ENCODE measurements around the gene STMN1. TPM values are rescaled to one million over a fixed set of nuclear protein-coding genes. Genes with fewer than 3 reads are reported as not detected.

The STMN1 gene
- total RNA-seq, 1 donor, result 34.7 TPM

DNA sequence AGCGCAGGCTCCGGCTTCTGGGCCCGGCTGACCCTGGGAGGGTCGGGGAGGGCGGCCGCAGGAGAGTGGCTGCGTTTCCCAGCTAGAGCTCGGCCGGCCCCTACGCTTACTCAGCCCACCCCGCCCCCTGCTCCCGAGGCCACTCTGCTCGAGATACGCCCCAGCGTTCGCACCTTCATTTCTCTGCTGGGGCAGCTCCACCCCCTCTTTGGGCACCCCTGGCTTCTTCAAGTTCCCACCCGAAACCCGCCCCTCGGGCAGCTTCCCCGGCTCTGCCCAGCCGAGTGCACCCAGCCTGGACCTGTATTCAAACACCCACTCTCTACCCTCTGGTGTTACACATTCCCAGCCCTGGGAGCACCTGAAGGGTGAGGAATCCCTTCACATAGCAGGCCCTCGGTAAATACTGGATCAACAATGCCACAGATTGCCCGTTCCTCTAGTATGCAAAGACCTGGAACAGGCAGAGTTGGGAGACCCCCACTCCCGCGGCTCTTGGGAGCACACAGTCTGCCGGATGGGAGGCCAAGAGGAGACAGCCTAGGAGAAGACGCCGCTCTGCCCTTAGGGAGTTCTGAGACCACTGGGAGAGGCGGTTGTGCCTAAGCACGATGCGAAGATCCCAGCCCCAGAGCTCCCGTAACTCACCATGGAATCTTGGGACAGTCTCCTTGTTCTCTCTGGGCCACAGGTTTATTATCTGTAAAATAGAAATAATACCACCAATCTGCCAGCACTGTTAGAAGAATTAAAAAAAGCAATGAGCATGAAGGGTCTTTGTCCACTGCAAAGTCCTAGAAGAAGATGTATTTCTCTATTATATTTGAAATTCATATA, 30.1 kb downstream of the STMN1 start:
- Histone ChIP-seq H3K4me1 (ENCODE audit: insufficient read depth, low read length) (peaks cover 17% of the 10 kb centered on the region), H3K4me3 (ENCODE audit: insufficient read depth, low read length) (peak overlapping the region; percentile 80), H3K9me3 (ENCODE audit: low read depth, low read length) (no peaks in the 10 kb centered on the region), H3K4me2 (ENCODE audit: insufficient read depth, low read length) (peak overlapping the region; percentile 79), H3K79me2 (ENCODE audit: insufficient read depth, low read length) (peaks cover 32% of the 10 kb centered on the region), H4K20me1 (ENCODE audit: insufficient read depth, low read length) (peaks cover 8% of the 10 kb centered on the region), H3K27me3 (ENCODE audit: insufficient read depth, low read length) (no peaks in the 10 kb centered on the region), H3K36me3 (ENCODE audit: insufficient read depth, low read length) (peaks cover 2% of the 10 kb centered on the region), H2AFZ (ENCODE audit: low read length) (peak overlapping the region; percentile 72), H3K27ac (ENCODE audit: low read depth, low read length) (no peak overlapping the region)
- DNase-seq (ENCODE audit: insufficient read length, low spot score, missing footprints), result peak; percentile 68
- TF ChIP-seq, protein P1, sequence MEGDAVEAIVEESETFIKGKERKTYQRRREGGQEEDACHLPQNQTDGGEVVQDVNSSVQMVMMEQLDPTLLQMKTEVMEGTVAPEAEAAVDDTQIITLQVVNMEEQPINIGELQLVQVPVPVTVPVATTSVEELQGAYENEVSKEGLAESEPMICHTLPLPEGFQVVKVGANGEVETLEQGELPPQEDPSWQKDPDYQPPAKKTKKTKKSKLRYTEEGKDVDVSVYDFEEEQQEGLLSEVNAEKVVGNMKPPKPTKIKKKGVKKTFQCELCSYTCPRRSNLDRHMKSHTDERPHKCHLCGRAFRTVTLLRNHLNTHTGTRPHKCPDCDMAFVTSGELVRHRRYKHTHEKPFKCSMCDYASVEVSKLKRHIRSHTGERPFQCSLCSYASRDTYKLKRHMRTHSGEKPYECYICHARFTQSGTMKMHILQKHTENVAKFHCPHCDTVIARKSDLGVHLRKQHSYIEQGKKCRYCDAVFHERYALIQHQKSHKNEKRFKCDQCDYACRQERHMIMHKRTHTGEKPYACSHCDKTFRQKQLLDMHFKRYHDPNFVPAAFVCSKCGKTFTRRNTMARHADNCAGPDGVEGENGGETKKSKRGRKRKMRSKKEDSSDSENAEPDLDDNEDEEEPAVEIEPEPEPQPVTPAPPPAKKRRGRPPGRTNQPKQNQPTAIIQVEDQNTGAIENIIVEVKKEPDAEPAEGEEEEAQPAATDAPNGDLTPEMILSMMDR (IDR thresholded peaks at IDR 0.05; ENCODE audit: extremely low read depth, low read depth, low read length), result no peak

DNA sequence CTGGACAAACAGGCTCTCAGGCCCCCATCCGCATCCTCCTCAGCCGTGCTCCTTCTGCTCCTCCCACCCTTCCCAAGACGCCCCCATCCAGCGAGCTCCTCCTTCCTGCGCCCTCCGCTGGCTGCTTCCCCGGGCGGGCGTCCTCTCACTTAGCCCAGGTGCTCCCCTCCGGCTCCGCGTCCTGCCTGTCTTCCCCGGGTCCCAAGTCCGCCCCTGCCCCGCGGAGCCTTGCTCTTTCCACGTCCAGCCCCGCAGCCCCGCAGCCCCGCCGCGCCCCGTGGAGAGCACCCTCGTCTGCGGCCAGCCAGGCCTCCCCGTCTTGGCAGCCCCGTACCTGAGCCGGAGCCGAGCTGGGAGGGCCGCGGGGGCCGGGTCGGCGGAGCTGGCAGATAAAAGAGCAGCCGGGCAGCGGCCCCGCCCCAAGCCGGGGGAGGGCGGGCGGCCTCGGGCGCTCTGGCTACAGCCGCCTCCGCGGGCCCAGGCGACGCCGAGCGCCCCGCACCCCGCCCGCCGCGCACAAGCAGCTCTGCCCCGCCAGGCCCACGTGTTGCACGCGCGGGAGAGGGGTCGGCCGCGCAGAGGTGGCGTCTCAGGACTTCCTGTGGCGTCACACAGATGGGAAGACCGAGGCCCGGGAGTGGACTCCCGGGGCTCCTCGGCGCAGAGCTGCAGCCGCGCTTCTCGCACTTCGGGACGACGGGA, 30.9 kb downstream of the STMN1 start, which contains the start of gene PAQR7:
TSS of gene PAQR7 (minus strand) at position 555 of the 702 bp plus-strand sequence. CDS start 11,869 bp downstream, outside the sequence.
- peak within 1 kb of the TSS; percentile 80 for H2AFZ ChIP-seq (ENCODE audit: low read length)
- peak; percentile 95 for DNase-seq (ENCODE audit: insufficient read length, low spot score, missing footprints)
- peaks cover 12% of the 10 kb centered on the region for H4K20me1 ChIP-seq (ENCODE audit: insufficient read depth, low read length)
- H3K4me3 ChIP-seq (ENCODE audit: insufficient read depth, low read length), result peak within 1 kb of the TSS; percentile 80
- H3K27me3 ChIP-seq (ENCODE audit: insufficient read depth, low read length), result no peaks in the 10 kb centered on the region
- H3K27ac ChIP-seq (ENCODE audit: low read depth, low read length), result peak within 1 kb of the TSS; percentile 0
- H3K9me3 ChIP-seq (ENCODE audit: low read depth, low read length), result no peaks in the 10 kb centered on the region
- H3K79me2 ChIP-seq (ENCODE audit: insufficient read depth, low read length), result peaks cover 32% of the 10 kb centered on the region
- peak within 1 kb of the TSS; percentile 79 for H3K4me2 ChIP-seq (ENCODE audit: insufficient read depth, low read length)
- H3K4me1 ChIP-seq (ENCODE audit: insufficient read depth, low read length), result peaks cover 17% of the 10 kb centered on the region
- peaks cover 6% of the 10 kb centered on the region for H3K36me3 ChIP-seq (ENCODE audit: insufficient read depth, low read length)
- TF ChIP-seq, protein P1 (IDR thresholded peaks at IDR 0.05; ENCODE audit: extremely low read depth, low read depth, low read length), result no peak

DNA sequence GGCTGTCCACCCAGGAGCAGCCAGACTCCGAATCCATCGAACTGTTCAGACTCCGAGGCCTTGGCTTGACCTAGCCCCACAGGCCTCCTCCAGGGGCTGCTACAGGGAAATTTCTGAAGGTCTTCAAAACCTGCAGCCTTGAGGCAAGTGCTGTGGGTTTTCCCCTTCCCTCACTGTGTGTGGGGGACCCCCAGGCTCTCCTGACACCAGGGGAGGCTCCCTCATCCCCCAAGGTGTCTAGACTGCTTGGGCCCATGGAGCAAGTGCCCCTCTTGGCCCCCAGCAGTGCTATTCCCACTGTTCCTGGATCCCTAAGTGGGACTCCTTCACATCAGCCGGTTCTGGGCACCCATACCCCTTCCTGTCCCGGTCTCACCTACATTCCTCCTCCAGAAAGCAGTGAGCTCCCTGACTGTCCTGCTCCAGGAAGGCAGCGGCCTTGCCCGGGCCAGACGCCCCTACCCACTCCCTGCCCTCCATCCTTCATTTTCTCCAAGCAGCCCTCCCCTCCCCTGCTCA, 31.5 kb downstream of the STMN1 start:
- Histone ChIP-seq H4K20me1 (ENCODE audit: insufficient read depth, low read length) (peaks cover 15% of the 10 kb centered on the region), H3K36me3 (ENCODE audit: insufficient read depth, low read length) (peaks cover 11% of the 10 kb centered on the region), H3K4me1 (ENCODE audit: insufficient read depth, low read length) (peaks cover 17% of the 10 kb centered on the region), H3K4me2 (ENCODE audit: insufficient read depth, low read length) (peak overlapping the region; percentile 79), H3K27ac (ENCODE audit: low read depth, low read length) (peak overlapping the region; percentile 0), H3K79me2 (ENCODE audit: insufficient read depth, low read length) (peaks cover 32% of the 10 kb centered on the region), H3K4me3 (ENCODE audit: insufficient read depth, low read length) (peak overlapping the region; percentile 80), H3K9me3 (ENCODE audit: low read depth, low read length) (no peaks in the 10 kb centered on the region), H2AFZ (ENCODE audit: low read length) (peak overlapping the region; percentile 80), H3K27me3 (ENCODE audit: insufficient read depth, low read length) (no peaks in the 10 kb centered on the region)
- TF ChIP-seq, protein P1 (IDR thresholded peaks at IDR 0.05; ENCODE audit: extremely low read depth, low read depth, low read length), result no peak
- DNase-seq (ENCODE audit: insufficient read length, low spot score, missing footprints), result peak; percentile 71

Data from osteoblast (primary cell).